NCI-H1436 (cell line): ENCODE measurements around the gene FYN.
A peak's percentile ranks its signal among the peaks of the same experiment; 100 is the strongest.
"Not testable (repeated sequence)": the region's sequence is repeated elsewhere in the genome, so short reads cannot be mapped to it uniquely, and the experiment has no call there.

Experiments used
- DNase-seq: peaks from one replicate; lab custom pipeline; 2025; lab: John Stamatoyannopoulos, UW

The FYN gene

DNA sequence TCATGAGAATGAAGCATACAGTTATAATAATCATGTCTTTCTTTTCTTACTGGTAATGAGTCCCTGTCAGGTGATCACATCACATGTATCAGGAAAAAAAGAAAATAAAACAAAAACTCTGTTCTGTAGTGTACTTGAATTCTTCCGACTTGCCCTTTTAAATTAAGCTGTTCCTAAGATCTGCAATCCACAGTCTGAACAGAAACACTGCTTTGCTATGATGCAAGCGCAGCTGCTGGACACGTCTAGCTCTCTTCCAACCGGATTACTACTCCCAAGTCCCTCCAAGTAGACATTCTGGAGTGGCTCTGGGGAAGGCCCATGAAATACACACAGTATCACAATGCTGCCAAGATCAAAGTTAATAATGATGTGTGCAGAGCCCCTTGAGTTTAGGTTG is 83.7 kb downstream of the FYN start:
- DNase-seq = no peak

DNA sequence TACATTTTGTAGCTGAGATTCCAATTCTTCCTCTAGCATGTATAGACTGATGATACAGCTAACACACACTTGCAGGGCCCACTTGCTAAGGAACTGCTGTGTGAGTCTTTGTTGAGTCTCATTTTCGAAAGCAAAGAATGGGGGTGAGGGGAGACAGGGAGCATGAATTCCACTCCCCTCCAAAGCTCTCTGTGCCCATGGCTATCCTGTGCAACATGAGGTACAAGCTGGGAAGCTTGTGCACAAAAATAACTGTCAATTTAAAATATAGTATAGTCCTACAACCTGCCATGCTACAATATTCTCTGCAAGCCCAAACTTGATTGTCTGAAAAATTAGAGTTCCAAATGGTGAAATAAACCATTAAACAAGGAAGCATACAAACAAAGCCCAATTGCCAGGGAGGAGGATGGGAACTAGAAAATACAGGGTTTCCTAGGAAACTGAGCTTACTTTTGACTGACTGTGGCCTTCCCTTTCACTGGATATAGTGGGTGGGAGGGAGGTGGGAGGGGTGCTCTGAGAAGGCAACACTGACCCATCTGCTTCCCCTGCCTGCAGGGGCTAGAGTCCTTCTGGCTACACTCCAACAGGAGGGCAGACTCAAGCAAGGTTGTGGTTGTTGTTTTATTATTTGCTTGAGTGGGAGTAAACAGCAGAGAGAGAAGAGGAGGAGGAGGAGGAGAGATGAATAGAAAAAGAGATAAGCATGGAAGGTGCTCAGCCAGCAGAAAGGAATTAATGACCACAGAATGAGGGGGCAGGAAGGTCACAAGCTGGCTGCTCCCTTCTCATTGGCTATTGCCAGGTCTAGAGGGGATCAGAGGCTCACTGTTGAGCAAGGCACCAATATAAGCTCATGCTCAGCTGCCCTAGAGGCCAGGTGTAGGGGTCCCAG is 84.6 kb downstream of the FYN start:
- no peak for DNase-seq

DNA sequence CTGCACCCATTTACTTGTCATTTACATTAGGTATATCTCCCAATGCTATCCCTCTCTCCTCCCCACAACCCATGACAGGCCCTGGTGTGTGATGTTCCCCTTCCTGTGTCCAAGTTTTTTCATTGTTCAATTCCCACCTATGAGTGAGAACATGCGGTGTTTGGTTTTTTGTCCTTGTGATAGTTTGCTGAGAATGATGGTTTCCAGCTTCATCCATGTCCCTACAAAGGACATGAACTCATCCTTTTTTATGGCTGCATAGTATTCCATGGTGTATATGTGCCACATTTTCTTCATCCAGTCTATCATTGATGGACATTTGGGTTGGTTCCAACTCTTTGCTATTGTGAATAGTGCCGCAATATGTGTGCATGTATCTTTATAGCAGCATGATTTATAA is 87.1 kb downstream of the FYN start:
- DNase-seq = not testable (repeated sequence)

DNA sequence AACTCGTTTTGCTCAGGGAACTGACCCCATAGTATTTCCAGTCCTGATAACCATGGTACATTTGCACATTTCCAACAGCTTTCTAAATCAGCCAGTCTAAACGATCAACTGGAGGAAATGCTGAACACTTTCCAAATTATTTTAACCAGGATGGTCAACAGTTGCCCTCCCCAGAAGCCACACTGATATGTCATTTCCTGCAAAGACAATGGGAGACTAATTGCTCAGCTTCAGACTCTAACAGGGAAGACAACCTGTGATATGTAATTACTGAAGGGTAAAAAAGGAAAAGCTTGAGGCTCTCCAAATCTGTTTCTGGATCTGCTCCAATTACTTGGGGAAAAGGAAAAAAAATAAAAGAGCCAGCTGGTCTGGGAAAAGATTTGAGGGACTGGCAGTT is 88.8 kb downstream of the FYN start:
- DNase-seq = no peak

DNA sequence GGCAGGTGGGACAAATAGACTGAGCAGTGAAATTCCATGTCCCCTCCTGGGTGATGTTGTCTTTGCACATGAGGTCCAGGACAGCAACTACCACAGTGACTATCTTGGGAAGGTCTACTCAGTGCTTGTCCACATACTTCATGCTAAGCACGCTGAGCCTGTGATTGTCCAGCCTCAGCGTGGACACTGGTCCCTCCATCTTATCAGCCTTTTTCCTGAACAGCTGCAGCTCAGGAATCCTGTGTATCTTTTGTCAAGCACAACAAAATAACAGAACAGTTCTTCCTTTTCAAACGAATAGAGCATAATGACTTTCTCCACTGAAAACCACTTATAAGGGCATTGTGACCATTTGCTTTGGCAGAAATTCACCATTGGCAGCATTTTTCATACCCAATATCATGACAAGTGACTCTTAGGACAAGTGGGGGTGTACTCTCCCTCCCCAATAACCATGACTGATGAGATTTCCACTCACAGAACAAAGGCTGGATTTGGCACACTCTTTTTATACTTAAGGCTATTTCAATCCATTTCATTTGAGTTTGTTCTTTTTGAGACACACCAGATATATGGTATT is 90.3 kb downstream of the FYN start:
- DNase-seq = no peak

DNA sequence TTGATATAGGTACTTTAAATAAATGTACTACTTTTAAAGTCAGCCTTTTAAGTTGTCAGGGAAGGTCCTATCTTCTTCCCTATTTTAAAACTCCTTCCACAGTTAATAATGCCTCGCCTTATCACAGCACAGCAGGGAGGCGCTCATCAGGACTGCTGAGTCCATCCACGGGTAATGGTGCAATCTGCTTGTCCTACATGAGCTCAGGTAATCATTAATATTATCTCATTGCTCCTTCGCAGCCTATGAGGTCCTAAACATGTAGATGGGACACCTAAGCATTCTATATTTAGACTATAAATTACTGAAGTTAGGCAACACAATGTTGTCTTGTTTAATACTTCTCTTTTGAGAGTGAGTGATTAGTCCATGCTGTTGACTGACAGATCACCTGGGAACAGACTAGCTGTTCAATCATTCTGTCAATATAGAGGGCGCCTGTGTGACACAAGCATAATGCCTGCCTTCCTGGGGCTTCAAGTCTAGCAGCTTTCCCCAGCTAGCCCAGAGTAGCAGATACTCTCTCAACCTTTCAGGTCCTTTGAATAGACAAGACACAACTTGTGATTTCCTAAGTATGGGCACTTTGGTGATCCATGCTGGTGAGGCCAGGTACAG is 91.0 kb downstream of the FYN start:
- DNase-seq = no peak

DNA sequence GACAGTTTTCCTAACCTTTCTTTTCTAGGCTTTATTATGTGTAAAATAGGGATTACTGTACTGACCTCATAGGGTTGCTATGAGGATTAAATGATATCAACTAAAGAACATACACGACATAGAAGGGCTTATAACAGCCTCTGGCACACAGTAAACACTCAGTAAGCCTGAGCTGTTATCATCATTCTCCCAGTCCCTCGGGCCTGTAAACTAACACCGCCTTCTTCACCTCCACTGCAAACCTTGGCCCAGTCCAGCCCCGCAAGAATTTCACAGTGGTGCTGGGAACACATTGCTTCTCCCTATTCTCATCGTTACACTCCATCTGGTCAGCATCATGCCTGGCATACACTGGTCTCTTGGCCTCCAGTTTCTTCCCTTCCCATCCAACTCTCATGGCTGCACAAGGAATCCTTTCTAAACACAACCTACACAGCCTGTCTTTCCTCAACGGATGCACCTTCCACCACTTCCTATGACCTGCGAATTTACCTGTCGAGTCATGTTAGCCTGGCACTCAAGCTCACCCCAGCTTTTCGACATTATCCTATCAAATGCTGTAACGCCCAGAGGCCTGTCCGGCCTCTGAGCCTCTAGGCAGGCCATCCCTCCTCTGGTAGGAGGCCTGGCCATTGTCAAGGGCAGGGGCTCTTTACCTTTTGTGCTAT is 92.1 kb downstream of the FYN start:
- DNase-seq = peak; percentile 30

DNA sequence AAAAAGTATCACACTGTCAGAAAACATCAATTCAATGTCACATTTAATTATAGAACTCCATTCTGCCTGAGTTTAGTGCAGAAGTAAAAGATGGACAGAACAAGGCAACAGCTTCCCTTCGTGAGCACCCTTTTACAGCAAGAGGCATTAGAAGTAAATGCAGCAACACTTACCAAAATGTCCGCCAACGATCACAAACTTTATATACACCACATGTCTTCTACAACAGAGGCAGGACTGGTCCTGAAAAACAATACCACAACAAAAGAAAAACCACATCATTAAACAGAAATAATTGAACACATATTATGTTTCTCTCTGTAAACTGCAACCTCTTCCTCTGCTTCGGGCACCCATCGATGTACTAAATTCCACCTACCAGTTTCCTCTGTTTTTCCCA is 92.9 kb downstream of the FYN start:
- no peak for DNase-seq

DNA sequence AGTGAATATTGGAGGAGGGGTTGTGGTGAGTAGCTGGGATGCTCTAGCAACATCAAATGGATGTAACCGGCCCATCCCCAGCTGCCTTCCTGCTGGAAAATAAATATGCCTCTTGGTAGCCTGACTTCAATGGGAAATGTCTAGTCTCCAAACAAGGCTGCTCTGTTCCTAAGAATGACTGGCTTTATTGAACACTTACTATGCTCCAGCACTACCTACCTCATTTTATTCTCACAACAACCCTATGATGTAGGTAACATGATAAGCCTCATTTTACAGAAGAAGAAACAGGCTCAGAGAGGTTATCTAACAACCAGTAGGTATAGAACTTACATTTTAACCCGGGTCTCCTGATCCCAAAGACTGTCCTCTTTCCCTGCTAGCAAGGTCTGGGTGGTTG is 93.6 kb downstream of the FYN start:
- DNase-seq = no peak

DNA sequence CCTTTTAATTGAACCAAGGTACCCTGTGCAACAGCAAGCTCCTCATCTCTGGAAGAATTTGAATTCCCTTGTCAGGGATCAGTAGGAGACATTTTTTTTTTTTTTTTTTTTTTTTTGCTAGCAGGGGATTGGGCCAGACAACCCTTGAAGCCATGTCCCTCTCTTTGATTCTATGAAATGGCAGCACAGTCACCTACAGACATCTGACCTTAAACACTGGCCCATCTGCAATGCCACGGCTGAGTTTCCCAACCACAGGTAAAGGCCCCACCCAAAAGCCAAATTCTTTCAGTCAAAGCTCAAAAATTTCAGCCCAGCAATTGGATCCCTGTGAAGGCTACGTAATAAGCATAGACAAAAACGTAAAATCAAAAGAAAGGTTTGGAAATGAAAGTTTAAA is 94.2 kb downstream of the FYN start:
- DNase-seq = no peak

DNA sequence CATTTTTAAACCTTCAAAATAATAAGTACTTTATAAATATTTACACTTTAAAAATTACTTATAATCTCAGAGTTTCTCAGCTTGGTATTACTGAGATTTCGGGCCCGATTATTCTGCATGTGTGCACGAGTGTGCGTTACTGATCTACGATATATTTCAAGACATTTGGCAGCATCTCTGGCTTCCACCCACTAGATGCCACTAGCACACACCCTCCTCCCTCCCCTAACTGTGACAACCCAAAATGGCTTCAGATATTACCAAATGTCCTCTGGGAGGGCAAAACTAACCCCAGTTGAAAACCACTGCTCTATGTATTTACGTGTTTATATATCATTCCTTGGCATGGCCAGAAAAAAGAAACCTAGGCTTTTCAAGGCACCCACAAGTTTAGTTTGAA is 95.9 kb downstream of the FYN start:
- no peak for DNase-seq

DNA sequence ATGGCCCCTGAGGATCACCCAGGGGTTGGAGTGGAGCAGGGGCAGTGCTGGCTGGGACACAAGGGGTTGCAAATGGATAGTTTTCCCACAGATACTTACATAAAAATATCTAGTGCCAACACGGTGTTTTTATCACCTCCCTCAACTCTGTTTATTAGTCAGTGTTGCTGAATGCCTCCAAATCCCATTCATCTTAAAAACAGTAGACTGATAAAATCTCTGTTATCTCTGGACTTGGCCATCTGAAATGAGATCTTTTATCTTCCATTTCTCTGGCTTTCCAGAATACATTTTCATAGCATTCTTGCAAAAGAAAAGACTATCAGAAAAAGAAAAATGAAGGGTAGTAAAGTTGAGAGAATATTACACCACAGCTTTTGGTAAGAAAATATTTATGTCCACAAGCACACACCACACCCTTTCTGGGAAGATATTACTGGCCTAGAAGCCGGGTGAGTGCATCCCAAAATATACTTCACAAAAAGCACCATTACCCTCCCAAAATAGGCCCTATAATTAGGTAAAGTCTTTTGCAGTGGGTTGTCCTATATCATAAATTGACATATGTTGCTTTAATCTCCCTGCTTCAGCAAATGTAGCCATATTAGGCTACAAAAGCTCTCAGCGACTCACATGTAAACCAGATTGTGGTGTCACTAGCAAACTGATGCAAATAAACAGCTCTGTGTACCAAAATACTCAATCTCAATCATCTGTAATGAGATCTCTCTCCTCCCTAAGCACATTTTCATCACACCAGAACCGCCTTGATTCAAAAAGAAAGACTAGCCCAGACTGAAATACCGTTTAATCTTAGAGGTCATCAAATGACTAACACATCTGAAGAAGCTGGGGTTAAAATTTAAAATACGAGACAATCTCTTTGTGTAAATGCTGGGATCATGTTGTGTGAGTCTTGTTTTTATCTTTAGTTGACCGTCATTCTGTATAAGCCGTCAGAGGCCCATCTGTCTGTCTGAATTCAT is 96.7 kb downstream of the FYN start:
- no peak for DNase-seq

DNA sequence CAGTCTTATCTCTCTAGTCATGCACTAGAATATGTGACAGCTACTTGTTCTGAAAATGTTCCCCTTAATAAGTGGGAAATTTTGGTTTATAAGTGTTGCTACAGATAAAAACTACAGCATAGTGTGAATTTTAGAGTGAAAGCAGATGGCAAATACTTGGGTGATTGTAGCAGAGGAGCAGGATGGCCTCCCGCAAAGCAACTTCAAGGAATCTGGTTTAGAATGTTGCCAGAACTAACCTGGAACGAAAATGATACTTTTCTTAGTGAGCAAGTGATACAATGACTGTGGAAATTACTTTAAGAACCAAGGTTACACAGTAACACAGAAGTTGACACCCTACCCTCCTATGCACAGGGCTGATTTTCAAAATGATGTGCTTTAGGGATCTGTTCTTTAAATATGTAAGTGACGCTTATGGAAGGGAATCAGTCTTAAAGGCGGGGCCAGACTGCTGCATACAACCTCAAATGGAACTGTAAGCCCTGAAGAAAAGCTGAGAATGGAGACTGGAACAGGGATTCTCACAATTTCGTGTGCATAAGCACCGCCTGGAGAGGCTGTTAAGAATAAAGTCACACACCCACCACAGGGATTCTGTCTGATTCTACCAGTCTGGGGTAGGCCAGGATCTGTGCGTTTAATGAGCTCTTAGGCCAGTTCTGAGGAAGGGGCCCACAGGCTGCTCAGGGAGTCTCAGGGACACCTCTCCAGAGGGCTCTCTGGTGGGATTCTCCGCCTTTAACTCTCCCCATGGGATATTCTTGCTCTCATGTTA is 97.9 kb downstream of the FYN start:
- DNase-seq = no peak

DNA sequence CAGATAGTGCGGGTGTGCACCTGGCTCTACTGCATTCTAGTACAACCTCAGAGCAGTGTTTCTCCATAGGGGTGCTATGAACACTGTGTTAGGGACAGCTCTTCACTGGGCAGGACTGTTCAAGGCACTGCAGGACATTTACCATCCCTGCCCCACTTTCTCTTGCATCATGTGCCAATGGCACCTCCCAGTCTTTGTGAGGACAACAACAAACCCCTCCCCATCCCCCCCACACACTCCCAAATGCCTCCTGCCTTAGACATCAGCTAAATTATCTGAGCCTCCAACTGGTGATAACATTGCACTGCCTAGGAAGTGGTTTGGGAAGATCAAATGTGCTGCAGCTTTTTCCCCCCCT is 98.9 kb downstream of the FYN start:
- DNase-seq = no peak

DNA sequence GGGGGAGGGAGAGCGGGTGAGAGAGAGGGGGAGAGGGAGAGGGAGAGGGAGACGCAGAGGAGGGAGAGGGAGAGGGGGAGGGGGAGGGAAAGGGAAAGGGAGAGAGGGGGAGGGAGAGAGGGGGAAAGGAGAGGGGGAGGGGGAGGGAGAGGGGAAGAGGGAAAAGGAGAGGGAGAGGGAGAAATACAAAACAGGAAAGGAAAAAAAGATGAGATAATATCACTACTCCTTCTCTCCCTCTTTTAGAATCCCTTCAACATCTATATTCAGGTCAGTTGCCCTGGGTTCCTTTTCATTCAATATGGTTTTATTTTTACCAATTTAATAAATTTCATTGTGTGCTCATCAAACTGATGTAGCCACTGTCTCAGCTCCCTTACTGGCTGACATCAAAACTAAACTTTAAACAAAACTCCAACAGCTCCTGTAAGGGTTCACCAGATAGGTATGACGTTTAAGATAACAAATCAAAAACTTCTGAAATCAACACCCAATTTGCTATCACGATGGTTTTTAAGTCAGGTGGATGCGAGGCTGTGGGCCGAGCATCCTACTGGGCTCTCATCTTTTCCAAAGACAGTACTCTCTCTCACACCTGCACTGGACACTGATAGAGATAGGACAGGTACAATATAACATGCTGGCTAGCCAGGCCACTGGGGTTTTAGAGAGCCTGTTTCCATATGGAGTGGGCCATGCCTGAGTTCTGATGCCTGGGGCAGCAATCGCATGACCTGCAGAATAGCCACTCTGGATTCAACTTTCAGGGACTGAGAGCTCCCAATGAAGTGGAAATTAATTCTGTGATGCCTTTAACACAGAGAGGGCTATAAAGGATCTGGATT is 99.5 kb downstream of the FYN start:
- no peak for DNase-seq

DNA sequence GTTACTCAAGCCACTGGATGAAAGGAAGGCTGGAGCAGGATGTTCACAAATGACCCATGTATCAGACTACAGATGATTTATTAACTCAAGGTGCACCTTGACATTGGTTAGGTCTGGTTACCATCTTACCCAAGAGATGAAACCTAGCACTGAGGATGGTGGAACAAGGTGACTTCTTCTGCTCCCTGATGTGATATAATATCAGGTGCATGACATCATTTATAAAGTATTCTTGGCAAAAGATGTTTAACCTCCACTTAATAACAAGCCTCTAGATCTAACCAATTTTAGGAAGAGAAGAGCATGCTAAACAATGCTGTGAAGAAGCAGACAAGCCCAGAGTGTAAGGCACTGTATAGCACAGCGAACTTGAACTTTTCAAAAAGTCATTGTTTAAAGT is 100.9 kb downstream of the FYN start:
- no peak for DNase-seq

DNA sequence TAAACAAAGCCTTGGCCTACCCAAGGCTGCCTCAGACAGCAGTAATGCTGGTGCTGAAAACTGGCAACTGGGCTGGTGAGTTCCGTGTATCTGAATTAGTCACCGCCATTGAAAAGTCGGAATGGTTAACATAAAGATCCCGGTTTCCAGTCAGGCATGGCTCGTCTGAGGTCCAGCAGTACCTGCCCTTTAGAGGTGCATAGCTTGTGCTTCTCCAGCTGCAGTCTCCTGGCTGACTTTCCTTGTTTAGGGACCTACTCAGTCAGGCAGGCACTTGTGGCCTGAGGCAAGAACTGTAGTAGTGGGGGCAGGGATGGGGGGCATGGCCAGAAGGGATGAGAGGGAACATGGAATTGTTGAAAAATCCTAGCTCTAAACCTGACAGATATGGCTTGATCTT is 101.6 kb downstream of the FYN start:
- DNase-seq = no peak

DNA sequence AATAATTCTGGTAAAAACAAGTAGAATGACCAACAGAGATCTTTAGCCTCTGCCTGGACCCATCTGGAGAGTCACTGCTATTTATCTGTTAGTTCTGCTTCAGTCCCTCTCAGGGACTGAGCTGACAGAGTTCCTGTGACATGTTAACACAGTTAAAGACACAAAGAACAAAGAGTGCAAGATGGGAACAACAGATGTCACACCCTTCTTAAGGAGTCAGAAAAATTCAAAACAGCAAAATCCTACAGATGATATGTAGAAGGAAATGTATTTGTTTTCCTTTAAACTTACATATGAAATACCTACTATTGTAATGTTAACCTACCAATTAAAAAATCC is 102.2 kb downstream of the FYN start:
- no peak for DNase-seq

DNA sequence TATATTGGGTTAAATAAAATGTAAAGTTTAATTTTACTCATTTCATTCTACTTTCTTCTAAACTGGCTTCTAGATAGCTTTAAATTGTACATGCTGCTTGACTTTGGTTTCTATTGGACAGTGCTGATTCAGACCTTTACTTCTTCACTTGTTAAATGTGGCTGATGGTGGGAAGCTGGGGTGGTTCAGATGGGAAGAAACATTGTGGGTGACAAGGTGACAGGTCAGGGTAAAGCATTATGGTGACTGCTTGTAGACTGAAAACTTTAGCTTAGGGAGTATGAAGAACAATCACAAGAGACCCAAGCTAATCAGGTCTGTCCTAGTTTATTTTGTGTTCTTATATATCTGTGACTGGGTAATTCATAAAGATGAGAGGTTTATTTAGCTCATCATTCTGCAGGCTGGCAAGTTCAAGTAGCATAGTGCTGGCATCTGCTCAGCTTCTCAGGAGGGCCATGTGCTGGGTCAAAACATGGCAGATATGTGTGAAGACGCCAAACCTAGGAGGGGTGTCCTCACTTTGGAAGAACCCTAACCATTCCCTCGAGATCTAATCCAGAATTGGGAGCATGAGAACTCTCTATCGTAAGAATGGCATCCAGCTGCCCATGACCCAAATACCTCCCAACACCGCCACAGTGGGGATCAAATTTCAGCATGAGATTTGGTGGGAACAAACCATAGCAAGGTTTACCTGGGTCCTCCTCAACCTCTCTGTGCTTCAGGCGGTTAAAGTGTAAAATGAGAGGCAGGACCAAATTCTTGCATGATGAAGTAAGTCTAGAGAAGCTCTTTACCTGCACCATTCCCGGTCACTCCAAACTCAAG is 102.8 kb downstream of the FYN start:
- DNase-seq = no peak
